GM19438 (cell line): ENCODE results near the gene EDN1.
"Not testable (repeated sequence)": the region's sequence is repeated elsewhere in the genome, so short reads cannot be mapped to it uniquely, and the experiment has no call there.

ENCODE experiments used
- ATAC-seq: cut with Tn5 transposase; IDR thresholded peaks from one replicate; pipeline ENCODE4 v1.9.1; 2021; ENCODE audit warnings: low read depth; ENCODE audit not compliant: unreplicated experiment

The EDN1 gene

GRCh38 chr6:12320074-12320473 is 29.9 kb downstream of the EDN1 start:
- not testable (repeated sequence) for ATAC-seq

DNA sequence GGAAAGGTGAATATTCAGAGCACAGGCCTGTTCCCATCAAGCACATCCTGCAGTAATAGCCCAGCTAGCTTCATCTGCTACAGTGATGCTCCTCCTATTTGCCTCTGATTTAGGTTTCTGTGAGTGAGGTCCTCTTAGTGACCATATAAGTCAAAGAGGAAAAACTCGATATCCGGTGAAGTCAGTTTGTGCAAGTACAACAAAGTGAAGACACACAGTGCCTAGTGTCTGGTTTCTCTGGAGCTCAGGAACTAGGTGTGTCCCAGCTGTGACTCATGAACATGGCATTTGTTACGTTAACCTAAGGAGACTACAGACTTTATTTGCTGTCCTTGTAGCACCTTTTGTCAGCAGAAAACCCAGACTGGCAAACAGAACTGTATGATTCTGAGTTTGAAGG is 33.9 kb downstream of the EDN1 start:
- ATAC-seq: no peak

- ATAC-seq: no peak
Measured at GRCh38 chr6:12324748-12325147, 34.6 kb downstream of the EDN1 start.

DNA sequence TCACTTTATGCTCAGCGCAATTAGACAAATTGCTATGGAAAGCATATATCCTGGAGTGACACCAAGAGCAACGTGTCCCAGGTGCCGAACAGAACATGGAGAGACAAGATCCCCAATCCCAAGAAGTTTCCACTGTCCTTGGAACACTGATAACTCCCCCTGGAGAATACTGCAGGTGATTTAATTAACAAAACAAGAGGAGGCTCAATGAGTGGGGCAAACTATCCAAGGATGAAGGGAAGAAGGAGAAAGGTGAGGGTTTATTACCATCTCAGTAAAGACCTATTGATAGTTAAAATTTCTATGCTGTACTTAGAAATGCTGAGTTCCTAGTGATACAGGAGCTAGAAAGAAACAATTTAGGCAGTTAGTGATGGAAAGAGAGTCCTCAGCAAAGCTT is 35.7 kb downstream of the EDN1 start:
- ATAC-seq: no peak

DNA sequence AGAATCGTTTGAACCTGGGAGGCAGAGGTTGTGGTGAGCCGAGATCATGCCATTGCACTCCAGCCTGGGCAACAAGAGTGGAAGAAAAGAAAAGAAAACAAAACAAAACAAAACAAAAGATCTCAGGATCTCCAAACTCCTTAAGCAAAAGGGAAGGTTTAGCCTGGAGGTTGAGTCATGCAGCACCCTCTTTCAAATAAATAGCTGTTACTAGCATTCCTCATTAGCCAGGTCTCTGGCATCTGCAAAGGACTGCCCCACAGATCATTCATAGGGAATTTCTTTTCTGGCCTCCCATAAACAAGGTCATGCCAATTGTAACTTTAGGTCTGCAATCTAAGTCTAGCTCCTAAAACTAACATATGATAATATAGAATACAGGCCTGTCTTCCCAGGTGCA is 37.2 kb downstream of the EDN1 start:
- ATAC-seq: no peak

DNA sequence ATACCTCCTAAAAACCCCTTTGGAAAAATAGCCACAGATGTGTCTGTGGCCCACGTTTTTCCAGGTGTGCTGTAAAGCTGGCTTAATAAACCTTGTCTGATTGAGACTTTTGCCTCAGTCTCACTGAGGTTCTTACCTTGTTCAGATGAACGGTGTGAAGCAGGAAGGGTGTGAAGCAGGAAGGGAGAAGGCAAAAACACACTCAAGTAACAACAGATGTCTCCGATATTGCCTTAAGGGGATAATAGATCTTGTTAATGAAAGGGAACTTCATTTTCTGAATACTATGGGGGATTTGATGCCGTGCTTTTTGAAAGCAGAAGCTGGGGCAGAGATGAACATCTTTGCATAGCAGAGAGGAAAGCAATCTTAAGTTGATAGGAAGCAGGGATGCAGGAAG is 37.8 kb downstream of the EDN1 start:
- no peak for ATAC-seq

- ATAC-seq: no peak
Measured at GRCh38 chr6:12328701-12329100, 38.5 kb downstream of the EDN1 start.

DNA sequence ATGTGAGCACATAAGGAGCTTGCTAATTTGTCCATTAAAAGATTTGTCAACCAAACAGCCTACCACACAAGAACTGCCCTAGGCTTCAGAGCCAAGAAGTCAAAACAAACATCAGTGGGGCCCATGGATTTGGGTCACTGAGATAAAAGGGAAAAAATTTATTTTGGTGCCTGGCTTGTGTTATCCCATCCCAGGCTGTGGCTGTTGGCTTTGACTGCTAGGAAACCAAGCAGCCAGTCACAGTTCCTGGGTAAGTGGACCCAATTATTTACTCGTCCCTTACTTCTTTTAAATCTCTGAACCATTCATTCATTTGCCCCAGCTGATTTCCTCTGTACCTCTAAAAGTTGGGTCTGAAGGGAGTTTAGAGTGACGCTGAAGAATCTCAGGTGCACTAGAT is 41.3 kb downstream of the EDN1 start:
- ATAC-seq: no peak

GRCh38 chr6:12331951-12332749 is 42.0 kb downstream of the EDN1 start:
- ATAC-seq: no peak

DNA sequence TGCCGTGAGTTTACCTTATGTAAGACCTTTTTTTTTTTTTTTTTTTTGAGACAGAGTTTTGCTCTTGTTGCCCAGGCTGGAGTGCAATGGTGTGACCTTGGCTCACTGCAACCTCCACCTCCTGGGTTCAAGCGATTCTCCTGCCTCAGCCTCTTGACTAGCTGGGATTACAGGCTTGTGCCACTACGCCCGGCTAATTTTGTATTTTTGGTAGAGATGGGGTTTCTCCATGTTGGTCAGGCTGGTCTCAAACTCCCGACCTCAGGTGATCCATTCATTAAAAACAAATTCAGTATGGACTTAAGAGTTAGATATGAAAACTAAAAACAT is 42.6 kb downstream of the EDN1 start:
- not testable (repeated sequence) for ATAC-seq

DNA sequence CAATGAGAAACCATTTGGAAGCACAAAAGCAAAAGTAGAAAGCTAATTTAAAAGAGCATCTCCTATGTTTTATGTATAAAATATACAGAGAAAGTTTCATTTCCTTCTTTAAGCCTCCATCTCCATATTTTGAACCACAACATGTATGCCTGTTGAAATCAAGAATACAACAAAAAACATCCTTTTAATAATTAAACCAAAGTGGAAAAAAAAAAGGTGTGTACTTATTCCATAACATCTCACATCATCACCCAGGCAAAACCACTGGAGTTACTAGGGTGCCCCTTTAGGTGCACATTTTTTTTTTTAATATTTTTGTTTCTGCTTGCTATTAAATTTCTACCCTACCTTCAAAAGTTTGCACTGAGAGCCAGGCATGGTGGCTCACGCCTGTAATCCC is 43.0 kb downstream of the EDN1 start:
- no peak for ATAC-seq

- ATAC-seq: no peak
Measured at GRCh38 chr6:12334526-12335130, 44.5 kb downstream of the EDN1 start.

- no peak for ATAC-seq
Measured at GRCh38 chr6:12335131-12335527, 45.0 kb downstream of the EDN1 start.

DNA sequence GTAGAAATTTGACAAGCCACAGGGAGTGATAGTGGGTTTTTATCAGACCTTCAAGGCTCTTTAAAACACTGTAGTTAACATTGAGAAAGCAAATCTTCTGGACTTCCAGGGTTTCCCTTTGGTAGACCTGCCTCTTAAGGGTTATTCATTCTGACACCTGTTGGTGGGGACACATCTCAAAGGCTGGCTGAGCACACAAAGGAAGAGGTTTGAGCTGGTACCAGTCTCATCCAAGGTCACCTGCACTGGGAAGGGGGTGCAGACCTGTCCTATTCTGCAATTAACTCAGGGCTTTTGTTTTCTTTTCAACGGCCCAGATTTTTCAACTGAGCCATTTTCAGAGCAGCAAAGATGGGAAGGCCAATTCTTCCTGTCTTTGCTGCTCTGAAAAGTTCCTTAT is 45.6 kb downstream of the EDN1 start:
- ATAC-seq: no peak

DNA sequence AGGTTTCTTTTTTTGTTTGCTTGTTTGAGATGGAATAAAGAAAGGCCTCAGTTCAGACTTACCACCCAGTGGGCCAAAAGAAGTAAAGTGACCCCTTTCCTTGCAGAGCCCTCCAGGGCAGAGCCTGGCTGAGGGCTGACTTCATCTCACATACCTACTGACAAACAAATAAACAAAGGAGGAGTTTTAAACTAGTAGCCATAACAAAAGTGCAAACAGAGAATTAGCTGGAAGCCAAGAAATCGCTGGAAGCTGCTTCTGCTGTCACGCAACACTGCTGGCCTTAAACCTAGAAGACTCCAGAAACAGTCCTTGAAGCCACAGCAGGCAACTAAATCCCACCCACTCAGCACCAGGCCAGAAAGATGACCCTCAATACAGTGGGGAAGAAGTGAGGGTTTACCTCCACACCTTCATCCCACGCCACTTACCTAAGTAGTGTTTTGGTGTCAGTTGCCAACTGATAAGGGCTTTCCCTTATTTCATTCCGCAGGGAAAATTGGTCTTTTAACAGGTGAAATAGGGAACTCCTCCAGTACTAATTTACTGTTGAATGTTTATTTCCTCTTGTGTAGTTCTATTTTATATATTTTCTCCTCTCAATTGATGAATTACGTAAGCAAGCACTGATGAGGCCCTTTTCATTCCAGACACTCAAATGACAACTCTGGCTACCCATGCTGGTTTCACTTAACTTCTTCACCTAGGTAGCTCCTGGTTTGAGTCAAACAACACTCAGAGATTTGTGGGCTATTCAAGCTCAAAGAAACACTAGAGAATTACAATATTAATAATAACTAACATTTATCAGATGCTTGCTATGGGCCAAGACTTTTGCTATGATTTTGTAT is 46.2 kb downstream of the EDN1 start:
- ATAC-seq: no peak

- no peak for ATAC-seq
Measured at GRCh38 chr6:12339022-12339421, 48.9 kb downstream of the EDN1 start.

DNA sequence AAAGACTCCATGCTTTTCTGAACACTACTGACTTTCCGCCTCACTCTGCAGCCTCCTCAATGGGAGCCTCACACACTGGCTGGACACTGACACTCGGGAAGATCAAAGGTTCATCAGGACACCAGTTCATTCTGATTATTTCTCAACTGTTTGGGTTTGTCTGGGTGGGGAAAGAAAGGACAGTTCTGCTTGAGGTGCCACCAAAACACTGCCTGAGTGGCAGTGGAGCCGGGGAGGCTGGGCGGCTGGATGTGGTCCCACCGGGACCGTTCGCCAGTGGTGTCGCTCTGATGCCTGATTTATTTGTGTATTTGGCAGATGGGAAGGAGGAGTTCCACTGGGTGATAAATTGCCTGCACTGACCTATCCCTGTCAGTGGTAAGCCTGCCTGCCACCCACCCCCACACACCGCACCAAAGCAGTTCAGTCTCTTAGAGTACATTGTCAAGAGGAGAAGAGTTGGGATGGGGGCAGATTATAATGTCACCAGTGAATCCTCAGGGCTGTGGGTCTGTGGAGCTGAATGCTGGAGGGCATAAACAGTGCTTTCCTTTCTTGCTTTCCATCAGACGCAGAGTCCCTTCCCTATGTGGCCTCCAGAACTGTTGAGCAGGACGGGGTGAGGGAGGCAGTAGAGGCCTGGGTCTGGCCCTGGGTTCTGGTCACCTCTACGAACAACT is 49.8 kb downstream of the EDN1 start:
- ATAC-seq: no peak

- ATAC-seq: no peak
Measured at GRCh38 chr6:12340488-12340818, 50.3 kb downstream of the EDN1 start.

DNA sequence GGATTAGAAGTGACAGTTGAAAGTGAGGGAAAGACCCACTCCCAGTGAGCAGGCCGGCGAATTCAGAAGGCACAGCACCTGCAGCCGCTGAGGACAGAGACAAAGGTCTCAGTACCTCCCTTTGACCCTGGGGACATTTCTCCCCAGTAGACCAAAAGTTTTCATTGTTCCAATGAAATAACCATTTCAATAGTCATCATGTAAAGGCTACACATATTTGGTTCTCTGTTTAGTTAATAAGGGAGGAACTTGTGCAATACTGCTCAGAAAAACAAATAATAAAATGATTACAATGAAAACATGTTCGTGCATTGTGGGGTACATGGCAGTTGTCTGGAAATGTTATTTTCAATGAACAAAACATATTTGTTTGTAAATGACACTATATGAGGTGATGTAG is 52.5 kb downstream of the EDN1 start:
- ATAC-seq: no peak

GRCh38 chr6:12343122-12343439 is 52.9 kb downstream of the EDN1 start:
- no peak for ATAC-seq

- ATAC-seq: no peak
Measured at GRCh38 chr6:12343440-12344162, 53.4 kb downstream of the EDN1 start.
